ENCODE data around the gene IL20RB. TPM values are rescaled to one million over a fixed set of nuclear protein-coding genes. Genes with fewer than 3 reads are reported as not detected.

The IL20RB gene
- total RNA-seq, 1 donor from 2014 or later = 1.6 TPM

GRCh38 chr3:137026701-137027100, 68.9 kb downstream of the IL20RB start:
- intact Hi-C loops (cut with micrococcal nuclease) = no loop called here

GRCh38 chr3:137032465-137033120, 74.8 kb downstream of the IL20RB start:
- intact Hi-C loops (cut with micrococcal nuclease) = loop anchor here (1.0 to 5.0 kb wide), 3 partner anchors 914 to 955 kb away; no protein-coding TSS in a partner anchor

- intact Hi-C loops (cut with micrococcal nuclease) = no loop called here
Observed at GRCh38 chr3:137035631-137036030, 77.8 kb downstream of the IL20RB start.

- intact Hi-C loops (cut with micrococcal nuclease) = no loop called here
Observed at GRCh38 chr3:137039570-137039969, 81.8 kb downstream of the IL20RB start.

- intact Hi-C loops (cut with micrococcal nuclease) = no loop called here
Observed at GRCh38 chr3:137041251-137041650, 83.5 kb downstream of the IL20RB start.

- intact Hi-C loops (cut with micrococcal nuclease) = no loop called here
Observed at GRCh38 chr3:137041686-137042085, 83.9 kb downstream of the IL20RB start.

- intact Hi-C loops (cut with micrococcal nuclease) = no loop called here
Observed at GRCh38 chr3:137046747-137047146, 89.0 kb downstream of the IL20RB start.

- intact Hi-C loops (cut with micrococcal nuclease) = no loop called here
Observed at GRCh38 chr3:137047240-137047639, 89.5 kb downstream of the IL20RB start.

- intact Hi-C loops (cut with micrococcal nuclease) = no loop called here
Observed at GRCh38 chr3:137050281-137050680, 92.5 kb downstream of the IL20RB start.

- intact Hi-C loops (cut with micrococcal nuclease) = no loop called here
Observed at GRCh38 chr3:137052298-137052697, 94.5 kb downstream of the IL20RB start.

Other genes with a start within 250 kb of the IL20RB start
- gene STAG1, start 205.6 kb upstream of the IL20RB start, total RNA-seq = 45.2 and 47.6 TPM in 2 replicates
- gene SLC35G2, start 138.9 kb upstream of the IL20RB start, total RNA-seq = 0.80 and 0.91 TPM in 2 replicates
- gene NCK1, start 95.8 kb upstream of the IL20RB start, total RNA-seq = 46.2 and 56.3 TPM in 2 replicates

Data from T-helper 1 cell treated with Interleukin-12 subunit alpha and Interleukin-12 subunit beta and Interleukin-4 antibody, amounts not matched to agents 30 ng/mL and 1 ng/mL, for 36 hours (primary cell).